Astrocyte (in vitro differentiated cells and primary cell): ENCODE results near the gene IGSF1.

Experiments
- CTCF ChIP-seq: IDR thresholded peaks from 2 replicates; pipeline ENCODE4 v1.5.1; 2011; ENCODE audit warnings: low read depth, mild to moderate bottlenecking, inconsistent platforms, low read length, moderate library complexity; ENCODE audit not compliant: insufficient read depth
- EZH2 ChIP-seq: IDR thresholded peaks from 2 replicates; pipeline ENCODE4 v1.6.1; 2012; ENCODE audit warnings: mild to moderate bottlenecking, low read length, inconsistent platforms; ENCODE audit not compliant: insufficient read depth

GRCh38 chrX:131289527-131289926 is 421 bp upstream of the IGSF1 start:
- TF ChIP-seq CTCF (no peak), EZH2 (no peak)
